K562 (cell line): ENCODE results near the gene VPREB3. TPM values are rescaled to one million over a fixed set of nuclear protein-coding genes. Genes with fewer than 3 reads are reported as not detected.
A peak's percentile ranks its signal among the peaks of the same experiment; 100 is the strongest.

Source experiments
- CUX1 ChIP-seq: fragments of 200-800 bp; sonication (Bioruptor generic); IDR thresholded peaks from 2 replicates; pipeline ENCODE4 v1.6.1; 2016; ENCODE audit warnings: missing genetic modification characterization, missing compliant biosample characterization
- DDX20 ChIP-seq: fragments of 450-650 bp; IDR thresholded peaks from 2 replicates; pipeline ENCODE4 v1.6.1; 2016; ENCODE audit warnings: missing genetic modification characterization, low read depth, mild to moderate bottlenecking, missing compliant biosample characterization, moderate library complexity
- EP400 ChIP-seq: fragments of 450-650 bp; IDR thresholded peaks from 2 replicates; pipeline ENCODE4 v1.6.1; 2017; ENCODE audit warnings: antibody characterized with exemption, mild to moderate bottlenecking, moderate library complexity
- GATAD2B ChIP-seq: fragments of 450-650 bp; IDR thresholded peaks from 2 replicates; pipeline ENCODE4 v1.6.1; 2017; ENCODE audit warnings: mild to moderate bottlenecking, borderline replicate concordance
- HMG20A ChIP-seq: fragments of 450-650 bp; formaldehyde crosslinking; conservative IDR thresholded peaks from 2 replicates; pipeline ENCODE4 v1.4.0; 2020; ENCODE audit warnings: mild to moderate bottlenecking, mixed read lengths
- KAT2B ChIP-seq: IDR thresholded peaks from one replicate; pipeline ENCODE4 v1.6.1; 2012; ENCODE audit warnings: low read depth, mild to moderate bottlenecking, control low read depth, inconsistent platforms, low read length, moderate library complexity
- KLF6 ChIP-seq: fragments of 250-450 bp; sonication (Bioruptor Pico); IDR thresholded peaks from 2 replicates; pipeline ENCODE4 v1.4.0; 2020; ENCODE audit warnings: mild to moderate bottlenecking, moderate library complexity, borderline replicate concordance
- MECOM ChIP-seq: fragments of 250-450 bp; sonication (Bioruptor Pico); IDR thresholded peaks from 2 replicates; pipeline ENCODE4 v1.8.0; 2022; ENCODE audit warnings: inconsistent platforms
- NCOA4 ChIP-seq: fragments of 450-650 bp; IDR thresholded peaks from 2 replicates; pipeline ENCODE4 v1.6.1; 2018; ENCODE audit warnings: mild to moderate bottlenecking; ENCODE audit not compliant: partially characterized antibody
- PATZ1 ChIP-seq: fragments of 250-450 bp; sonication (Bioruptor Pico); IDR thresholded peaks from 2 replicates; pipeline ENCODE4 v1.5.0; 2020; ENCODE audit warnings: mild to moderate bottlenecking, borderline replicate concordance
- RBM17 ChIP-seq: fragments of 200-400 bp; formaldehyde crosslinking; IDR thresholded peaks from 2 replicates; pipeline ENCODE4 v1.6.1; 2017; ENCODE audit warnings: low read depth, mild to moderate bottlenecking, low read length, borderline replicate concordance
- TCF7 ChIP-seq: sonication (generic); IDR thresholded peaks from 2 replicates; pipeline ENCODE4 v1.6.1; 2016; ENCODE audit warnings: antibody characterized with exemption, borderline replicate concordance
- TEAD1 ChIP-seq, 2 experiments: fragments of 450-650 bp in 1 of 2; sonication (generic) in 1 of 2; formaldehyde crosslinking; IDR thresholded peaks; 2 replicates each; pipeline versions ENCODE4 v1.4.0 to v1.8.0; 2020 to 2022; ENCODE audit warnings: mild to moderate bottlenecking in 2 of 2, missing genetic modification reagents in 1 of 2
- THAP7 ChIP-seq: fragments of 250-450 bp; sonication (Bioruptor Pico); IDR thresholded peaks from 2 replicates; pipeline ENCODE4 v1.5.0; 2021
- WHSC1 ChIP-seq: IDR thresholded peaks from one replicate; pipeline ENCODE4 v1.6.1; 2012; ENCODE audit warnings: low read length, control low read depth, inconsistent platforms
- ZBTB12 ChIP-seq: fragments of 250-450 bp; sonication (Bioruptor Pico); IDR thresholded peaks from 2 replicates; pipeline ENCODE4 v1.4.0; 2020
- ZFP30 ChIP-seq: fragments of 250-450 bp; sonication (Bioruptor Pico); IDR thresholded peaks from 2 replicates; pipeline ENCODE4 v1.8.0; 2022; ENCODE audit warnings: moderate library complexity, mild to moderate bottlenecking, inconsistent platforms, borderline replicate concordance
- ZNF23 ChIP-seq: fragments of 250-450 bp; sonication (Bioruptor Pico); IDR thresholded peaks from 2 replicates; pipeline ENCODE4 v1.4.0; 2020; ENCODE audit warnings: mild to moderate bottlenecking
- ZNF785 ChIP-seq: fragments of 250-450 bp; sonication (Bioruptor Pico); IDR thresholded peaks from 2 replicates; pipeline ENCODE4 v1.4.0; 2020; ENCODE audit warnings: mild to moderate bottlenecking
- polyA plus RNA-seq, 8 experiments: library from polyadenylated mRNA; depleted of rRNA in 4 of 8; stranded (reverse) in 5 of 8; unstranded in 3 of 8; fragments of >200 nt; fragmentation: Nextera tagmentation in 2 of 8; fragmentation: Illumina TruSeq in 1 of 8; extraction: Ambion mirVana in 2 of 8; extraction: Trizol in 1 of 8; gene quantifications; 2 replicates each; pipeline versions ENCODE4 v1.2.1 to v1.2.3, GENCODE V29; 2011 to 2014; ENCODE audit warnings: inconsistent platforms in 1 of 8, missing spikeins in 1 of 8
- total RNA-seq, 7 experiments: library from RNA; depleted of rRNA in 6 of 7; stranded (reverse); fragments of >200 nt in 6 of 7; fragmentation: Illumina TruSeq in 2 of 7; extraction: Trizol in 2 of 7; gene quantifications; 2 replicates each; pipeline versions ENCODE4 v1.2.1 to v1.2.3, GENCODE V29; 2011 to 2021; ENCODE audit warnings: low replicate concordance in 1 of 7

Gene VPREB3
- total and polyA plus RNA-seq, 9 of the 15 experiments (the other 6 are each of a cell fraction or from before 2014, with no cell fraction given) = 0.14 to 0.71 (median 0.20) TPM; not detected in 6

- TF ChIP-seq TEAD1 (CRISPR knock-in tag; IDR thresholded peaks at IDR 0.05) = peak; percentile 68 to 76
- no peak for TF ChIP-seq ZNF23 (CRISPR knock-in tag)
- TF ChIP-seq GATAD2B = peak; percentile 26; the same call in 1 of the 2 replicates
- TF ChIP-seq TCF7 = no peak
- TF ChIP-seq CUX1 (CRISPR knock-in tag) = no peak
- TF ChIP-seq EP400 = peak; percentile 96
- TF ChIP-seq THAP7 (CRISPR knock-in tag) = no peak
- TF ChIP-seq WHSC1 = no peak
- no peak for TF ChIP-seq ZNF785 (CRISPR knock-in tag)
- TF ChIP-seq HMG20A (CRISPR knock-in tag) = no peak
- TF ChIP-seq ZFP30 (CRISPR knock-in tag) = no peak
- peak; percentile 86; the same call in 1 of the 2 replicates for TF ChIP-seq KLF6 (CRISPR knock-in tag)
- no peak for TF ChIP-seq RBM17
- no peak for TF ChIP-seq PATZ1 (CRISPR knock-in tag)
- TF ChIP-seq DDX20 = no peak
- no peak for TF ChIP-seq MECOM
- TF ChIP-seq NCOA4 = no peak
- 0 out of 2 replicates have a peak, but pooled peaks have one; percentile 26 for TF ChIP-seq ZBTB12 (CRISPR knock-in tag)
- no peak for TF ChIP-seq KAT2B
Measured at GRCh38 chr22:23767673-23768548, 13.7 kb upstream of the VPREB3 start, which contains the start of gene CHCHD10 (continued).
